ENCODE measurements around the gene SPATA32. TPM values are rescaled to one million over a fixed set of nuclear protein-coding genes. Genes with fewer than 3 reads are reported as not detected.

Gene SPATA32
- total RNA-seq, 1 donor, result not detected

GRCh38 chr17:45301674-45302073 lies 39.8 kb upstream of the SPATA32 start:
- H4K20me1 ChIP-seq (ENCODE audit: insufficient read depth, low read length), result peaks cover 58% of the 10 kb centered on the region
- H3K79me2 ChIP-seq (ENCODE audit: insufficient read depth, low read length), result peaks cover 88% of the 10 kb centered on the region
- H3K4me2 ChIP-seq (ENCODE audit: insufficient read depth, low read length), result no peak overlapping the region
- TF ChIP-seq, protein P1, sequence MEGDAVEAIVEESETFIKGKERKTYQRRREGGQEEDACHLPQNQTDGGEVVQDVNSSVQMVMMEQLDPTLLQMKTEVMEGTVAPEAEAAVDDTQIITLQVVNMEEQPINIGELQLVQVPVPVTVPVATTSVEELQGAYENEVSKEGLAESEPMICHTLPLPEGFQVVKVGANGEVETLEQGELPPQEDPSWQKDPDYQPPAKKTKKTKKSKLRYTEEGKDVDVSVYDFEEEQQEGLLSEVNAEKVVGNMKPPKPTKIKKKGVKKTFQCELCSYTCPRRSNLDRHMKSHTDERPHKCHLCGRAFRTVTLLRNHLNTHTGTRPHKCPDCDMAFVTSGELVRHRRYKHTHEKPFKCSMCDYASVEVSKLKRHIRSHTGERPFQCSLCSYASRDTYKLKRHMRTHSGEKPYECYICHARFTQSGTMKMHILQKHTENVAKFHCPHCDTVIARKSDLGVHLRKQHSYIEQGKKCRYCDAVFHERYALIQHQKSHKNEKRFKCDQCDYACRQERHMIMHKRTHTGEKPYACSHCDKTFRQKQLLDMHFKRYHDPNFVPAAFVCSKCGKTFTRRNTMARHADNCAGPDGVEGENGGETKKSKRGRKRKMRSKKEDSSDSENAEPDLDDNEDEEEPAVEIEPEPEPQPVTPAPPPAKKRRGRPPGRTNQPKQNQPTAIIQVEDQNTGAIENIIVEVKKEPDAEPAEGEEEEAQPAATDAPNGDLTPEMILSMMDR (IDR thresholded peaks at IDR 0.05; ENCODE audit: extremely low read depth, low read depth, low read length), result no peak
- no peak for DNase-seq (ENCODE audit: insufficient read length, low spot score, missing footprints)
- no peak overlapping the region for H2AFZ ChIP-seq (ENCODE audit: low read length)
- peaks cover 36% of the 10 kb centered on the region for H3K4me1 ChIP-seq (ENCODE audit: insufficient read depth, low read length)
- H3K4me3 ChIP-seq (ENCODE audit: insufficient read depth, low read length), result no peak overlapping the region
- no peaks in the 10 kb centered on the region for H3K27me3 ChIP-seq (ENCODE audit: insufficient read depth, low read length)
- no peaks in the 10 kb centered on the region for H3K9me3 ChIP-seq (ENCODE audit: low read depth, low read length)
- H3K36me3 ChIP-seq (ENCODE audit: insufficient read depth, low read length), result peaks cover 8% of the 10 kb centered on the region
- no peak overlapping the region for H3K27ac ChIP-seq (ENCODE audit: low read depth, low read length)

DNA sequence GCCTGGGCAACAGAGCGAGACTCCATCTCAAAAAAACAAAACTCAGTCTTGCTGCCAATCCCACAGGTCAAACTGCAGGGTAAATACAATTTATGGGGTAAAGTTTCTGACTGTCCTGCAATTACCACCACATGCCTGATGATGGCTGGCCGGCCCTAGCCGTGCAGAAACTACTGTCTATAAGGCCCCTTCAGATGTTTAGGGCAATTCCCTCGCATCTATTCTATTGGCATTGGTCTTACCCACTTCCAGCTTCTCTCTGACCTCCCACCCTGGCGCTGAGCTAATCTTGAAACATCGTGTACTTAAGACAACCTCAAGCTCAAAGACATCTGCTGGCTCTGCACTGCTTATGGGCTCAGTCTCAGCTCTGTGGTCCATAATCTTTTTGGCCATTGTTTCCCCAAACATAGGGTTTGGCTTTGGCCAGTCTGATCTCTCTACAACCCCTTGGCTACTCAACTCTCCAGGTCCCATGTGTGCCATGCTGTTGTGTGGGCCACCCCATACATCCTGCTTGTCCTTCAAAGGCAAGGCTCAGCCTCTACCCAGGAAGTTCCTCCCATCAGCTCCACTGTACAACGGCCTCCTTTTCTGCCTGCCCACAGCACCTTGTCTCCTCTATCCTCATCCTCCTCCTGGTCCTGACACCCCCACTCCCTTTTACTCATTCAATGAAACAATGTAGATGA lies 38.3 kb upstream of the SPATA32 start:
- Histone ChIP-seq H3K27me3 (ENCODE audit: insufficient read depth, low read length) (no peaks in the 10 kb centered on the region), H3K4me1 (ENCODE audit: insufficient read depth, low read length) (peaks cover 35% of the 10 kb centered on the region), H2AFZ (ENCODE audit: low read length) (no peak overlapping the region), H3K79me2 (ENCODE audit: insufficient read depth, low read length) (peaks cover 88% of the 10 kb centered on the region), H3K27ac (ENCODE audit: low read depth, low read length) (no peak overlapping the region), H3K9me3 (ENCODE audit: low read depth, low read length) (no peaks in the 10 kb centered on the region), H3K36me3 (ENCODE audit: insufficient read depth, low read length) (peaks cover 13% of the 10 kb centered on the region), H3K4me3 (ENCODE audit: insufficient read depth, low read length) (no peak overlapping the region), H4K20me1 (ENCODE audit: insufficient read depth, low read length) (peaks cover 56% of the 10 kb centered on the region), H3K4me2 (ENCODE audit: insufficient read depth, low read length) (no peak overlapping the region)
- TF ChIP-seq, protein P1 (IDR thresholded peaks at IDR 0.05; ENCODE audit: extremely low read depth, low read depth, low read length), result no peak
- DNase-seq (ENCODE audit: insufficient read length, low spot score, missing footprints), result no peak

GRCh38 chr17:45299361-45299760 lies 37.5 kb upstream of the SPATA32 start:
- peaks cover 44% of the 10 kb centered on the region for H3K4me1 ChIP-seq (ENCODE audit: insufficient read depth, low read length)
- DNase-seq (ENCODE audit: insufficient read length, low spot score, missing footprints), result no peak
- TF ChIP-seq, protein P1 (IDR thresholded peaks at IDR 0.05; ENCODE audit: extremely low read depth, low read depth, low read length), result no peak
- H3K4me3 ChIP-seq (ENCODE audit: insufficient read depth, low read length), result no peak overlapping the region
- no peak overlapping the region for H2AFZ ChIP-seq (ENCODE audit: low read length)
- peaks cover 58% of the 10 kb centered on the region for H4K20me1 ChIP-seq (ENCODE audit: insufficient read depth, low read length)
- H3K36me3 ChIP-seq (ENCODE audit: insufficient read depth, low read length), result peaks cover 9% of the 10 kb centered on the region
- peaks cover 84% of the 10 kb centered on the region for H3K79me2 ChIP-seq (ENCODE audit: insufficient read depth, low read length)
- H3K27me3 ChIP-seq (ENCODE audit: insufficient read depth, low read length), result no peaks in the 10 kb centered on the region
- H3K27ac ChIP-seq (ENCODE audit: low read depth, low read length), result peak overlapping the region; percentile 56
- no peak overlapping the region for H3K4me2 ChIP-seq (ENCODE audit: insufficient read depth, low read length)
- H3K9me3 ChIP-seq (ENCODE audit: low read depth, low read length), result no peaks in the 10 kb centered on the region

- Histone ChIP-seq H2AFZ (ENCODE audit: low read length) (no peak overlapping the region), H3K79me2 (ENCODE audit: insufficient read depth, low read length) (peaks cover 78% of the 10 kb centered on the region), H3K27ac (ENCODE audit: low read depth, low read length) (peak overlapping the region; percentile 56), H3K36me3 (ENCODE audit: insufficient read depth, low read length) (peaks cover 9% of the 10 kb centered on the region), H3K4me2 (ENCODE audit: insufficient read depth, low read length) (no peak overlapping the region), H3K4me3 (ENCODE audit: insufficient read depth, low read length) (no peak overlapping the region), H3K9me3 (ENCODE audit: low read depth, low read length) (no peaks in the 10 kb centered on the region), H4K20me1 (ENCODE audit: insufficient read depth, low read length) (peaks cover 62% of the 10 kb centered on the region), H3K27me3 (ENCODE audit: insufficient read depth, low read length) (no peaks in the 10 kb centered on the region), H3K4me1 (ENCODE audit: insufficient read depth, low read length) (peaks cover 50% of the 10 kb centered on the region)
- TF ChIP-seq, protein P1 (IDR thresholded peaks at IDR 0.05; ENCODE audit: extremely low read depth, low read depth, low read length), result no peak
- DNase-seq (ENCODE audit: insufficient read length, low spot score, missing footprints), result peak; percentile 42
These were observed 36.8 kb upstream of the SPATA32 start for GRCh38 chr17:45298546-45299285.
